SH-SY5Y (cell line): ENCODE measurements around the gene RARB.

ENCODE experiments used
- GATA2 ChIP-seq: IDR thresholded peaks from 2 replicates; pipeline ENCODE4 v1.6.1; 2011; ENCODE audit warnings: mild to moderate bottlenecking, low read depth, low read length
- GATA3 ChIP-seq: IDR thresholded peaks from 2 replicates; pipeline ENCODE4 v1.6.1; 2011; ENCODE audit warnings: low read depth, mild to moderate bottlenecking, low read length, moderate library complexity

GRCh38 chr3:25603703-25604102 lies 175.6 kb downstream of the RARB start:
- TF ChIP-seq GATA3 (no peak), GATA2 (no peak)
